ENCODE measurements around the gene MACIR. TPM values are rescaled to one million over a fixed set of nuclear protein-coding genes. Genes with fewer than 3 reads are reported as not detected.

MACIR gene
- polyA plus RNA-seq, 2 of the 4 experiments (the other 2 are of a cell fraction): 20.1 to 38.8 TPM

GRCh38 chr5:103224118-103224893 lies 34.3 kb upstream of the MACIR start:
- peak in 1 of 2 experiments; percentile 71 for DNase-seq (ENCODE audit: low read depth in 1 of 2, low spot score in 1 of 2)
- POLR2A ChIA-PET: no interaction called here
- H3K4me1 ChIP-seq: no peaks in the 10 kb centered on the region
- no peak overlapping the region for H3K4me3 ChIP-seq
- H3K9me3 ChIP-seq: 0 out of 3 replicates have a peak, but pooled peaks cover 2% of the 10 kb centered on the region
- TF ChIP-seq NFE2L2 (conservative IDR thresholded peaks at IDR 0.05; ENCODE audit: low read length) (no peak), ZFP36 (IDR thresholded peaks at IDR 0.05; ENCODE audit: borderline replicate concordance, partially characterized antibody) (no peak), EP300 (IDR thresholded peaks at IDR 0.05) (no peak), ATOH8 (CRISPR knock-in tag; IDR thresholded peaks at IDR 0.05; ENCODE audit: low read depth) (no peak), SMC3 (IDR thresholded peaks at IDR 0.05) (peak; percentile 34; the same call in 1 of the 3 replicates), PHF8 (IDR thresholded peaks at IDR 0.05; ENCODE audit: borderline replicate concordance, low read depth) (no peak), HDAC2 (IDR thresholded peaks at IDR 0.05) (no peak), MAFK (IDR thresholded peaks at IDR 0.05; ENCODE audit: partially characterized antibody) (no peak), KDM1A (IDR thresholded peaks at IDR 0.05; ENCODE audit: low read depth) (no peak), RAD21 (conservative IDR thresholded peaks at IDR 0.05 in 1 of 2, IDR thresholded peaks at IDR 0.05 in 1 of 2) (peak; percentile 58 to 69), CTCF (IDR thresholded peaks at IDR 0.05) (peak; percentile 53)
- ATAC-seq: peak; percentile 84 to 97
- no peak for FAIRE-seq
- peak overlapping the region; percentile 39; the same call in 1 of the 3 replicates for H3K4me2 ChIP-seq
- 61% methylated on average over 11 of the region's 11 CpGs for whole genome bisulfite sequencing (ENCODE audit: missing lambda C conversion rate)
- CTCF ChIA-PET: interaction anchor here (0.7 to 2.9 kb wide), 9 partner anchors 8 to 252 kb away, joined by 3 to 18 read pairs (median 4); no protein-coding TSS in a partner anchor
- no peak overlapping the region for H3K27ac ChIP-seq

GRCh38 chr5:103224894-103225246 lies 33.7 kb upstream of the MACIR start:
- Histone ChIP-seq H3K4me2 (no peak overlapping the region), H3K4me3 (no peak overlapping the region), H3K4me1 (no peaks in the 10 kb centered on the region), H3K27ac (no peak overlapping the region), H3K9me3 (0 out of 3 replicates have a peak, but pooled peaks cover 2% of the 10 kb centered on the region)
- ChIA-PET CTCF (interaction anchor here (0.7 to 2.9 kb wide), 8 partner anchors 8 to 251 kb away, joined by 3 to 18 read pairs (median 4); no protein-coding TSS in a partner anchor), POLR2A (no interaction called here)
- ATAC-seq: no peak
- WGBS (ENCODE audit: missing lambda C conversion rate): 58% methylated on average over 5 of the region's 5 CpGs
- FAIRE-seq: no peak
- no peak for TF ChIP-seq SREBF2 (IDR thresholded peaks at IDR 0.05)
- no peak for TF ChIP-seq MYC (IDR thresholded peaks at IDR 0.05; ENCODE audit: borderline replicate concordance, low read length)
- no peak for TF ChIP-seq RARB (CRISPR knock-in tag; IDR thresholded peaks at IDR 0.05)
- TF ChIP-seq MAFK (IDR thresholded peaks at IDR 0.05; ENCODE audit: partially characterized antibody): no peak
- TF ChIP-seq PHF8 (IDR thresholded peaks at IDR 0.05; ENCODE audit: borderline replicate concordance, low read depth): no peak
- no peak for TF ChIP-seq E2F6 (IDR thresholded peaks at IDR 0.05; ENCODE audit: borderline replicate concordance, low read depth)
- no peak for TF ChIP-seq GATA3 (IDR thresholded peaks at IDR 0.05; ENCODE audit: borderline replicate concordance)
- TF ChIP-seq HMGXB4 (CRISPR knock-in tag; IDR thresholded peaks at IDR 0.05; ENCODE audit: borderline replicate concordance): no peak
- TF ChIP-seq JUN (IDR thresholded peaks at IDR 0.05): no peak
- no peak for TF ChIP-seq USF2 (IDR thresholded peaks at IDR 0.05)
- no peak for TF ChIP-seq POLR2A (IDR thresholded peaks at IDR 0.05; ENCODE audit: low read length)
- TF ChIP-seq CHD2 (IDR thresholded peaks at IDR 0.05; ENCODE audit: low read length, partially characterized antibody): no peak
- no peak for TF ChIP-seq ZNF302 (CRISPR knock-in tag; IDR thresholded peaks at IDR 0.05)
- DNase-seq (ENCODE audit: low read depth in 1 of 2, low spot score in 1 of 2): no peak
